Measurements from ENCODE around the gene KRTAP19-6. TPM values are rescaled to one million over a fixed set of nuclear protein-coding genes. Genes with fewer than 3 reads are reported as not detected.

The KRTAP19-6 gene
- total RNA-seq (2022; extraction: Qiagen RNA extraction), result not detected in 5 replicates

GRCh38 chr21:30541764-30542163 lies at the start of gene KRTAP19-6:
Gene KRTAP19-6, minus strand, starts transcription at chr21:30541864. Its CDS starts 31 bp downstream, at chr21:30541833.

GRCh38 chr21:30590297-30590696 lies 48.6 kb upstream of the KRTAP19-6 start, which contains the start of gene KRTAP22-2:
Gene KRTAP22-2, minus strand, starts transcription at chr21:30590397.

GRCh38 chr21:30561264-30561895 lies 19.7 kb upstream of the KRTAP19-6 start, which contains the start of gene KRTAP19-7:
Gene KRTAP19-7, minus strand, starts transcription at chr21:30561314. Its CDS starts 25 bp downstream, at chr21:30561289.

GRCh38 chr21:30502041-30502440 lies 39.6 kb downstream of the KRTAP19-6 start, which contains the start of gene KRTAP19-5:
Gene KRTAP19-5, minus strand, starts transcription at chr21:30502141. Its CDS starts 51 bp downstream, at chr21:30502090.

GRCh38 chr21:30497065-30497464 lies 44.6 kb downstream of the KRTAP19-6 start, which contains the start of gene KRTAP19-4:
Gene KRTAP19-4, minus strand, starts transcription at chr21:30497165. Its CDS starts 55 bp downstream, at chr21:30497110.

GRCh38 chr21:30491963-30492428 lies 49.7 kb downstream of the KRTAP19-6 start, which contains the start of gene KRTAP19-3:
Gene KRTAP19-3, minus strand, starts transcription at chr21:30492013. Its CDS starts 56 bp downstream, at chr21:30491957.

Other genes starting within 250 kb of the KRTAP19-6 start
- gene KRTAP26-1, start 221.5 kb downstream of the KRTAP19-6 start, total RNA-seq (2022; extraction: Qiagen RNA extraction), result not detected in 5 replicates
- not detected in 5 replicates for gene KRTAP27-1, start 204.2 kb downstream of the KRTAP19-6 start, total RNA-seq (2022; extraction: Qiagen RNA extraction)
- gene KRTAP23-1, start 193.3 kb downstream of the KRTAP19-6 start, total RNA-seq (2022; extraction: Qiagen RNA extraction), result not detected in 5 replicates
- not detected in 5 replicates for gene KRTAP13-2, start 169.6 kb downstream of the KRTAP19-6 start, total RNA-seq (2022; extraction: Qiagen RNA extraction)
- not detected in 5 replicates for gene KRTAP13-1, start 145.8 kb downstream of the KRTAP19-6 start, total RNA-seq (2022; extraction: Qiagen RNA extraction)
- not detected in 5 replicates for gene KRTAP13-3, start 115.9 kb downstream of the KRTAP19-6 start, total RNA-seq (2022; extraction: Qiagen RNA extraction)
- gene KRTAP13-4, start 111.6 kb downstream of the KRTAP19-6 start, total RNA-seq (2022; extraction: Qiagen RNA extraction), result not detected in 5 replicates
- gene KRTAP15-1, start 101.6 kb downstream of the KRTAP19-6 start, total RNA-seq (2022; extraction: Qiagen RNA extraction), result not detected in 5 replicates
- gene KRTAP19-1, start 61.5 kb downstream of the KRTAP19-6 start, total RNA-seq (2022; extraction: Qiagen RNA extraction), result not detected in 5 replicates
- gene KRTAP19-2, start 54.4 kb downstream of the KRTAP19-6 start, total RNA-seq (2022; extraction: Qiagen RNA extraction), result not detected in 5 replicates
- not detected in 5 replicates for gene KRTAP19-3, start 49.9 kb downstream of the KRTAP19-6 start, total RNA-seq (2022; extraction: Qiagen RNA extraction)
- gene KRTAP19-4, start 44.7 kb downstream of the KRTAP19-6 start, total RNA-seq (2022; extraction: Qiagen RNA extraction), result not detected in 5 replicates
- not detected in 5 replicates for gene KRTAP19-5, start 39.7 kb downstream of the KRTAP19-6 start, total RNA-seq (2022; extraction: Qiagen RNA extraction)
- gene KRTAP19-7, start 19.4 kb upstream of the KRTAP19-6 start, total RNA-seq (2022; extraction: Qiagen RNA extraction), result not detected in 5 replicates
- gene KRTAP22-2, start 48.5 kb upstream of the KRTAP19-6 start, total RNA-seq (2022; extraction: Qiagen RNA extraction), result not detected in 5 replicates
- gene KRTAP6-3, start 50.6 kb upstream of the KRTAP19-6 start, total RNA-seq (2022; extraction: Qiagen RNA extraction), result not detected in 5 replicates
- gene KRTAP6-2, start 57.0 kb upstream of the KRTAP19-6 start, total RNA-seq (2022; extraction: Qiagen RNA extraction), result not detected in 5 replicates
- not detected in 5 replicates for gene KRTAP22-1, start 59.2 kb upstream of the KRTAP19-6 start, total RNA-seq (2022; extraction: Qiagen RNA extraction)
- not detected in 5 replicates for gene KRTAP6-1, start 72.1 kb upstream of the KRTAP19-6 start, total RNA-seq (2022; extraction: Qiagen RNA extraction)
- not detected in 5 replicates for gene KRTAP20-1, start 74.6 kb upstream of the KRTAP19-6 start, total RNA-seq (2022; extraction: Qiagen RNA extraction)
- not detected in 5 replicates for gene KRTAP20-4, start 78.8 kb upstream of the KRTAP19-6 start, total RNA-seq (2022; extraction: Qiagen RNA extraction)
- gene KRTAP20-2, start 93.3 kb upstream of the KRTAP19-6 start, total RNA-seq (2022; extraction: Qiagen RNA extraction), result not detected in 5 replicates
- gene KRTAP20-3, start 101.0 kb upstream of the KRTAP19-6 start, total RNA-seq (2022; extraction: Qiagen RNA extraction), result not detected in 5 replicates
- gene KRTAP21-3, start 176.9 kb upstream of the KRTAP19-6 start, total RNA-seq (2022; extraction: Qiagen RNA extraction), result not detected in 5 replicates
- gene KRTAP21-2, start 205.4 kb upstream of the KRTAP19-6 start, total RNA-seq (2022; extraction: Qiagen RNA extraction), result not detected in 5 replicates
- gene KRTAP21-1, start 213.6 kb upstream of the KRTAP19-6 start, total RNA-seq (2022; extraction: Qiagen RNA extraction), result not detected in 5 replicates

All from A549 treated with AZD2906 at 1 μM for 4 hours (cell line).